DND-41 (cell line): Measurements from ENCODE around the gene TMEM184B.

Experiments used
- ATAC-seq: fragments of 200-7000 bp; cut with Tn5 transposase; 3 replicates; pipeline ENCODE4 v1.9.1; 2021; ENCODE audit warnings: low read depth; ENCODE audit not compliant: insufficient read depth
- DNase-seq: peaks from one replicate; pipeline ENCODE4 v3.0.0-alpha.2; 2020
- H2AFZ ChIP-seq: 2 replicates; pipeline ENCODE4 v1.6.0; 2012; ENCODE audit warnings: low read depth, low read length
- H3K27ac ChIP-seq: 2 replicates; pipeline ENCODE4 v1.5.1; 2012; ENCODE audit warnings: low read length, inconsistent platforms
- H3K27me3 ChIP-seq: fragments of 200-600 bp; sonication (generic); 2 replicates; pipeline ENCODE4 v1.6.0; 2012; ENCODE audit warnings: low read length, mild to moderate bottlenecking, inconsistent platforms; ENCODE audit not compliant: insufficient read depth, poor library complexity
- H3K36me3 ChIP-seq: 2 replicates; pipeline ENCODE4 v1.5.1; 2012; ENCODE audit warnings: low read length, inconsistent platforms; ENCODE audit not compliant: insufficient read depth
- H3K4me1 ChIP-seq: 2 replicates; pipeline ENCODE4 v1.5.1; 2012; ENCODE audit warnings: mild to moderate bottlenecking, low read length; ENCODE audit not compliant: insufficient read depth
- H3K4me2 ChIP-seq: 2 replicates; pipeline ENCODE4 v1.6.0; 2012; ENCODE audit warnings: mild to moderate bottlenecking, moderate library complexity, low read length, inconsistent platforms; ENCODE audit not compliant: insufficient read depth
- H3K4me3 ChIP-seq, 2 experiments: fragments of 200-600 bp in 1 of 2; shearing (Covaris generic) in 1 of 2; 2 replicates each; pipeline ENCODE4 v1.5.1; 2012 to 2016; ENCODE audit warnings: inconsistent platforms in 2 of 2, low read length in 2 of 2, mild to moderate bottlenecking in 2 of 2, low read depth in 1 of 2, moderate library complexity in 1 of 2
- H3K79me2 ChIP-seq: 2 replicates; pipeline ENCODE4 v1.6.0; 2012; ENCODE audit warnings: low read length, inconsistent platforms; ENCODE audit not compliant: insufficient read depth
- H3K9ac ChIP-seq: 2 replicates; pipeline ENCODE4 v1.6.0; 2012; ENCODE audit warnings: low read depth, mild to moderate bottlenecking, inconsistent platforms, low read length, moderate library complexity
- H3K9me3 ChIP-seq: 2 replicates; pipeline ENCODE4 v1.5.1; 2012; ENCODE audit warnings: low read length, moderate library complexity, mild to moderate bottlenecking, inconsistent platforms; ENCODE audit not compliant: insufficient read depth, severe bottlenecking
- H4K20me1 ChIP-seq: 2 replicates; pipeline ENCODE4 v1.6.0; 2012; ENCODE audit warnings: low read length; ENCODE audit not compliant: insufficient read depth
- CTCF ChIP-seq: IDR thresholded peaks from 2 replicates; pipeline ENCODE4 v1.5.1; 2012; ENCODE audit warnings: borderline replicate concordance, low read length, moderate library complexity, mild to moderate bottlenecking; ENCODE audit not compliant: poor library complexity, severe bottlenecking; ENCODE audit errors: extremely low read depth
- EZH2 ChIP-seq: IDR thresholded peaks from 3 replicates; pipeline ENCODE4 v1.6.1; 2012; ENCODE audit warnings: borderline replicate concordance, low read depth, mild to moderate bottlenecking, moderate library complexity, low read length, inconsistent platforms; ENCODE audit not compliant: severe bottlenecking

The TMEM184B gene

GRCh38 chr22:38262051-38262795 lies 10.6 kb downstream of the TMEM184B start:
- Histone ChIP-seq H3K4me3 (no peak overlapping the region), H4K20me1 (peaks cover 35% of the 10 kb centered on the region; the same call in 1 of the 2 replicates), H3K4me2 (no peak overlapping the region), H2AFZ (no peak overlapping the region), H3K79me2 (peaks cover 23% of the 10 kb centered on the region; the same call in 1 of the 2 replicates), H3K9ac (no peak overlapping the region), H3K9me3 (no peaks in the 10 kb centered on the region), H3K4me1 (no peaks in the 10 kb centered on the region), H3K27ac (no peak overlapping the region), H3K27me3 (no peaks in the 10 kb centered on the region), H3K36me3 (no peaks in the 10 kb centered on the region)
- TF ChIP-seq EZH2 = no peak
- peak; percentile 54 for TF ChIP-seq CTCF
- DNase-seq = peak; percentile 28
- peak; percentile 70; the same call in 2 of the 3 replicates for ATAC-seq

GRCh38 chr22:38260761-38261681 lies 11.8 kb downstream of the TMEM184B start:
- H3K27ac ChIP-seq = no peak overlapping the region
- H3K4me3 ChIP-seq = no peak overlapping the region
- H3K36me3 ChIP-seq = no peaks in the 10 kb centered on the region
- TF ChIP-seq CTCF (no peak), EZH2 (no peak)
- no peak overlapping the region for H3K4me2 ChIP-seq
- no peak overlapping the region for H2AFZ ChIP-seq
- DNase-seq (no peak), ATAC-seq (no peak)
- no peaks in the 10 kb centered on the region for H3K4me1 ChIP-seq
- no peak overlapping the region for H3K9ac ChIP-seq
- no peaks in the 10 kb centered on the region for H3K9me3 ChIP-seq
- H3K27me3 ChIP-seq = no peaks in the 10 kb centered on the region
- peaks cover 19% of the 10 kb centered on the region; the same call in 1 of the 2 replicates for H3K79me2 ChIP-seq
- peaks cover 29% of the 10 kb centered on the region; the same call in 1 of the 2 replicates for H4K20me1 ChIP-seq

DNA sequence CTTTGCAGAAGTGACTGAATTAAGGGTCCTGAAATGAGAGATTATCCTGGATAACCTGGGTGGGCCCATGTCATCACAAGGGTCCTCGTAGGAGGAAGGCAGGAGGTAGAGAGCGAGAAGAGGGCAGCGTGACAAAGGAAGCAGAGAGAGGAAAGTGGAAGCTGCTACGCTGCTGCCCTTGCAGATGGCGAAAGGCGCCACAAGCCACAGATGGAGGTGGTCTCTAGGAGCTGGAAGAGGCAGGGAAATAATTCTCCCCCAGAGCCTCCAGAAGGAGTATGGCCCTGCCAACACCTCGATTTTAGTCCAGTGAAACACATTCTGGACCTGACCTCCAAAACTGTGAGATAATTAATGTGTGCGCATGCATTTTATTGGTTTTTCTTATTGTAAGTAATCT lies 13.4 kb downstream of the TMEM184B start:
- peaks cover 21% of the 10 kb centered on the region; the same call in 1 of the 2 replicates for H4K20me1 ChIP-seq
- no peak overlapping the region for H3K9ac ChIP-seq
- H3K27me3 ChIP-seq = no peaks in the 10 kb centered on the region
- H3K4me1 ChIP-seq = no peaks in the 10 kb centered on the region
- DNase-seq (no peak), ATAC-seq (no peak)
- no peak overlapping the region for H2AFZ ChIP-seq
- no peaks in the 10 kb centered on the region for H3K36me3 ChIP-seq
- H3K27ac ChIP-seq = no peak overlapping the region
- H3K9me3 ChIP-seq = no peaks in the 10 kb centered on the region
- TF ChIP-seq CTCF = no peak
- TF ChIP-seq EZH2 = no peak
- H3K4me3 ChIP-seq = no peak overlapping the region
- peaks cover 13% of the 10 kb centered on the region; the same call in 1 of the 2 replicates for H3K79me2 ChIP-seq
- H3K4me2 ChIP-seq = no peak overlapping the region
